HG02938 (cell line): ENCODE results near the gene D2HGDH.
"Not testable (repeated sequence)": the region's sequence is repeated elsewhere in the genome, so short reads cannot be mapped to it uniquely, and the experiment has no call there.

Experiments used
- ATAC-seq: cut with Tn5 transposase; IDR thresholded peaks from one replicate; pipeline ENCODE4 v1.9.1; 2021; ENCODE audit warnings: mild to moderate bottlenecking, moderate library complexity; ENCODE audit not compliant: unreplicated experiment

Gene D2HGDH

DNA sequence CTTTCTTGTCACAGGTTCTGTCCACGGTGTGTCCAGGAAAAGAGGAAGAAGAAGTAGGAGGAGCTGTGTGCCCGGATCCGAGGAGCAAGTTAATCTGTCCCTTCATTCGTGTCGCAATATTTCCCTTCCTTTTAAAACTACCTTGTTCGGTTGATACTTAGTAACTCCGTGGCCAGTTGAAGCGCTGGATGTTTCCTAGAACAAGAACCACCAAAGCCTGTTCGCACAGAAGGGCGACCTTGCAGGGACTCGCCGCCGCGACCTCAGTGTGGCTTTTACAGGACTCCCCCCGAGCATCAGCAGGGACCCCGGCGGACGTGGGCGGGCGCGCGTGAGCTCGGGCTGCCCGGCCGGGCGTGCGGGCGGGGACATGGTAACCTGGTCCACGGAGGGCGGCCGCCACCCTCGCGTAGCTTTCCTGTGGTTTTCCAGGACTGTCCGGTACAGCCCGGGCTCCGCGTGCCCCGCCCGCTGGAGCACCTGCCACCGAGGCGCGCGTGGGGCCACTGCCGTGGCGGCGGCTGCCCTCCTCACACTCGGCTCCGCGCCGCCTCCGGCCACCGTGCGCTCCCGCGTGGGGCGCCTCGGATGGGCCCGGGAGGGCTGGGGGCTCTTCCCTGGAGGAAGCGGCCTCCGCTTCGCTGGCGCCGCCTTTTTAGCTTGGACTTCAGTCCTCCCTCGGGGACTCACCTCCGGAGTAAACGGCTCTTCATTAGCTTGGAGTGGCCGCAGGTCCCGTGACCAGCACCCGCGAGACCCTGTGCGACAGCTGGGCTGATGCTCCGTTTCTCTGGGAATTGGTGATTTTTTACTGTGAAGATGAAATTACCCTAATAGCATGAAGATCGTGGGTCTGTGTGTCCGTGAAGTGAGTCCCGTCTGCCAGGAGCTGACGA lies 9.2 kb upstream of the D2HGDH start:
- ATAC-seq = no peak

GRCh38 chr2:241726459-241726858 lies 8.0 kb upstream of the D2HGDH start:
- ATAC-seq = no peak

GRCh38 chr2:241728000-241728399 lies 6.4 kb upstream of the D2HGDH start:
- ATAC-seq = no peak

DNA sequence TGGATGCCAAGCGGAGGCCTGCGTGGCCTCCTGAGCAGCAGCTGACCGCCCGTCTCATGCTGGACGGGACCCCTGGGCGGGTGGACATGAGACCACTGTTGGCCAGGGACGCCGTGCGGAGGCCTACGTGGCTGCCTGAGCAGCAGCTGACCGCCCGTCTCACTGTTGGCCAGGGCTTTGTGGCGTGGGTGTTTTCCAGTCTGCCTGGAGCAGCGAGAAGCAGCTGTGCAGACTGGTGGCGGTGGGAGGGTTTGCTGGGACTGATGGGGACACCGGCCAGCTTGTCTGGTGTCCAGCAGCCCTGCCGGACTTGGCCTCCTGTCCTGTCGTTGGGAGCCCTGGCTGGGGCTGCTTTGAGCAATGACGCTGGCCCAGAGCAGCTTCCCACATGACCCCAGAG lies 5.8 kb upstream of the D2HGDH start:
- no peak for ATAC-seq

GRCh38 chr2:241729868-241730267 lies 4.6 kb upstream of the D2HGDH start:
- ATAC-seq = no peak

- ATAC-seq = no peak
Measured at GRCh38 chr2:241730671-241731293, 3.6 kb upstream of the D2HGDH start.

DNA sequence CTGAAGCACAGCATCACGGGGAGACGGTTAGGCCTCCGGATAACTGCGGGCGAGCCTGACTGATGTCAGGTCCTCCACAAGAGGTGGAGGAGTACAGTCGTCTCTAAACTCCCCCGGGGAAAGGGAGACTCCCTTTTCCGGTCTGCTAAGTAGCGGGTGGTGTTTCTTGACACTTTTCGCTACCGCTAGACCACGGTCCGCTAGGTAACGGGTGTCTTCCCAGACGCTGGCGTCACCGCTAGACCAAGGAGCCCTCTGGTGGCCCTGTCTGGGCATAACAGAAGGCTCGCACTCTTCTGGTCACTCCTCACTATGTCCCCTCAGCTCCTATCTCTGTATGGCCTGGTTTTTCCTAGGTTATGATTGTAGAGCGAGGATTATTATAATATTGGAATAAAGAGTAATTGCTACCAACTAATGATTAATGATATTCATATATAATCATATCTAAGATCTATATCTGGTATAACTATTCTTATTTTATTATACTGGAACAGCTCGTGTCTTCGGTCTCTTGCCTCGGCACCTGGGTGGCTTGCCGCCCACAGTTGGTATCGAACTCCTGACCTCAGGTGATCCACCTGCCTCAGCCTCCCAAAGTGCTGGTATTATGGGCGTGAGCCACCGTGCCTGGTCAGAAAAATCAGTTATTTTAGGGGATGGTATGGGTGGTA lies 1.8 kb upstream of the D2HGDH start:
- not testable (repeated sequence) for ATAC-seq

GRCh38 chr2:241733391-241734207 lies 831 bp upstream of the D2HGDH start:
- no peak for ATAC-seq

DNA sequence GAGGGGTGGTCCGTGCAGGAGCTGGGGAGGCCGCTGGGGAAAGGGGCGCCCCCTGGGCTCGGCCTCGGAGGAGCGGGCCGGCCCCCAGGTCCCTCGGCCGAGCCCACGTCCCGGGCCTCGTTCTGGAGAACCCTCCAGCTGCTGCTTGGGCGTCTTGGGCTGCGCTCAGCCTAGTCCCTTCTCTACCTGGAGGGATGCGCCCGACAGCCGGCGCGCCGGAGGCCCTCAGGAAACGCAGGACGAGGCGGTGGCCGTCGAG lies 293 bp upstream of the D2HGDH start:
- no peak for ATAC-seq

DNA sequence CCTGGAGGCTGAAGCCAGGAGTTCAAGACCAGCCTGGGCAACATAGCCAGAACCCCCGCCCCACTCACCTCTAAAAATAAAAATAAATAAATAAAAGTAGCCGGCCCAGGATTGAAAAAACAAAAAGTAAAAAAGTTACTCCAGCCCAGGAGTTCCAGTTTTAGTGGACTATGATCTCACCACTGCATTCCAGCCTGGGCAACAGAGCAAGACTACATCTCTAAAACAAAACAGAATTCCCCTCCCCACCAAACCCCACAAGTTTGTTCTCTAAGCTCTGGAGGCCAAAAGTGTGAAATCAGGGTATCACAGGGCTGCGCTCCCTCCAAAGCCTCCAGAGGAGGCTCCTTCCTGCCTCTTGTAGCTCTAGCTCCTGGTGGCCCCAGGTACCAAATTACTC lies 1.7 kb downstream of the D2HGDH start:
- ATAC-seq = no peak

DNA sequence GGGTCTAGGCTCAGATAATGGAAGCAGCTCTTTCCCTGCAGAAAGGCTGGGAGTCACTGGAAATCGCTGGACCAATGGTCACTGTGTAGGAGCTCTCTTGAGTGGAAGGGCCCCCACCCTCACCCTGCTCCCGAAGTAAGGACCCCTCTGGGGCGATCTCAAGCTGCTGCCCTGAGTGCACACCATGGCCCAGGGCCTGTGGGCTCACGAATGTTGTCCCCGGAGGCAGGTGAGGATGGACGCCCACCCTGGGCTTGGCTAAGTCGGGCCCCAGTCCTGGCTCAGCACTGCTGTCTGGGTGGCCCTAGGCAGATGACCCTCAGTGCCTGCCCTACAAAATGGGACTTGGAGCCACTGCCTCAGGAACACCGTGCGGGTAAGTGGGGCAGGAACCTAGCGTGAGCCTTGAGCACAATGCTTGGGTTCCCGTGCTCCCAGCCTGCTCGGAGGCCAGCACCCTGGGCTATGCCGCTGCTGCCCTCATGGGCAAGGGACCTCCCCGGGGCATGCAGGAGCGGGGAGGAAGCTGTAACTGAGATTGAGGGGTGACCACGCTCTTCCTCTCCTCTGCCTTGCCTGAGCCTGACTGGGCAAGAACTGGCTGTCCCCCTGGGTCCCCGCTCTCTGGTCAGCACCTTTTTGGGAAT lies 3.7 kb downstream of the D2HGDH start:
- no peak for ATAC-seq

DNA sequence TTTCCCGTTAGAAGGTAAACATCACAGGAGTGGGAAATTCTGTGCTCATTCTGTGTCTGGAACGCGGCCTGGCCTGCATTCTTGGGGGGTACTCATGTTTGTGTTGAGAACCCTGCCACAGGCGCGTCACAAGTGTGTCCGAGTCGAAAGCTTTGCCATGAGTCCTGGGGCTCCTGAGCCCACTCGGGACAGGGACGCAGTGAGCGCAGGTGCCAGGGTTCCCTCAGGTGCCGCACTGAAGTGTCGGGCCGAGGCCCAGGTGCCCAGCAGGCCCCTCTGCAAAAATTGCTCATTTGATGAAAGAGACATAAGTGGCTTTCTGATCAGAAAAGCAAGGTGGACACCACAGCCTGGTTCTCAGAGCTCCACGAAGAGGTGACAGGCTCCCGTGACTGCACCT lies 4.7 kb downstream of the D2HGDH start:
- ATAC-seq = no peak

DNA sequence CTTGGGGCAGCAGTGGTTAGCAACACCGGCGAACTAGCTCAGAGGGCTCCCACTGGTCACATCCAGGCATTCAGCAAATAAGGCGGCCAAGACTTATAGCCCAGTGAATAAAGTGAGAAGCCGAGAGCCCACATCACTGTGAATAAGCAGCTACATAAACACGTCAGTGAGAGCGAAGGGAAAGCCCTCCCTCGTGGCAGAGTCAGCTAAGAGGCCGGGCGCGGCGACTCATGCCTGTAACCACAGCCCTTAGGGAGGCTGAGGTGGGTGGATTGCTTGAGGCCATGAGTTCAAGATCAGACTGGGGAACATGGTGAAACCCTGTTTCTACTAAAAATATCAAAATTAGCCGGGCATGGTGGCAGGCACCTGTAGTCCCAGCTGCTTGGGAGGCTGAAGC lies 5.2 kb downstream of the D2HGDH start:
- no peak for ATAC-seq

- no peak for ATAC-seq
Measured at GRCh38 chr2:241741016-241741415, 6.6 kb downstream of the D2HGDH start.

GRCh38 chr2:241742320-241742939 lies 8.0 kb downstream of the D2HGDH start:
- ATAC-seq = no peak

DNA sequence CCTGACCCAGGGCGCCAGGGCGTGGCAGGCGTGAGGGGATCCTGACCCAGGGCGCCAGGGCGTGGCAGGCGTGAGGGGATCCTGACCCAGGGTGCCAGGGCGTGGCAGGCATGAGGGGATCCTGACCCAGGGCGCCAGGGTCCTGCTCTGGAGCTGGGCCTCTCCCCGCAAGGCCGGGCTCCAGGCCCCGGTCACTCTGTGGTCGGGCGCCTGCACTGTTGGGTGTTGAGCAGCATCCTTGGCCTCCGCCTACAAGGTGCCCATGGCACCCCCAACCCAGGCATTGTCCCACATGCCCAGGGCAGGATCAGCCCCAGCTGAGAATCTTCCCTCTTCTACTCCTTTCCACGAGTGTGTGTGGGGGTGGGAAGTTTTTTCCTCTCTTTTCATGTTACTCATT lies 8.6 kb downstream of the D2HGDH start:
- not testable (repeated sequence) for ATAC-seq

DNA sequence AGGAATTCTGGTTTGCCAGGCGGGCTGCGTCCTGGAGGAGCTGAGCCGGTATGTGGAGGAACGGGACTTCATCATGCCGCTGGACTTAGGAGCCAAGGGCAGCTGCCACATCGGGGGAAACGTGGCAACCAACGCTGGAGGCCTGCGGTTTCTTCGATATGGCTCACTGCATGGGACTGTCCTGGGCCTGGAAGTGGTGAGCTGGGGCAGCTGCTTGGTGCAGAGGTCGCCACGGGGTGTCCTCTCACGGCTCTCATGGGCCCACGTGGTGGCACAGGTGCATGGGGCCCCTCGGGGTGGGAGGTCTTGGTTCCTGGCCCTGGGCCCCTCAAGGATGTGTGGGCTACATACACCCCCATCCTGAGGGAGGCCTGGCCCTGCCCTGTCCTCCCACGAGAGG lies 9.2 kb downstream of the D2HGDH start:
- no peak for ATAC-seq

GRCh38 chr2:241744028-241744754 lies 9.8 kb downstream of the D2HGDH start:
- ATAC-seq = no peak

DNA sequence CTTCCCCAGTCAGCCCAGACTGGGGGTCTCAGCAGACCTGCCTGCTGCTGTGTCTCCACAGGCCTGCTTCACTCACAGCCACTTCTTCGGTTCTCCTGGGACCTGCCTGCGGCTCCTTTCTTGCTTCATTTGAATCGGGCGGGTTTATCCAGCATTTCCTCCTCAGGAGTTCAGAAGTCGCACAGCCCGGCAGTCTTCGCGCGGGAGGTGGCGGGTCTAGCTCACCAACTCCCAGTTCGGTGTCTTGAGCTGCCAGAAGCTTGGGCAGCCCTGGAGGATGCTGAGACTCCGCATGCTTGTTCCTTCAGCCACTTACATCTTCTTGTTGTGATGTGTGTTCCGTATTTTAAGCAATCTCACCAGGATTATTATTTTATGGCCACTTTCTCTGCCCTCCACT lies 10.8 kb downstream of the D2HGDH start:
- ATAC-seq = no peak

GRCh38 chr2:241746084-241746483 lies 11.7 kb downstream of the D2HGDH start:
- no peak for ATAC-seq
